Loucy (cell line): ENCODE results near the gene SIL1.

Experiments used
- H2AFZ ChIP-seq: fragments of 200-600 bp; sonication (generic); 2 replicates; pipeline ENCODE4 v1.6.0; 2016; ENCODE audit warnings: antibody characterized with exemption, mild to moderate bottlenecking, low read length, moderate library complexity
- H3F3A ChIP-seq: fragments of 200-600 bp; 2 replicates; pipeline ENCODE4 v1.6.0; 2016; ENCODE audit warnings: antibody characterized with exemption, low read depth, mild to moderate bottlenecking
- H3K27me3 ChIP-seq: fragments of 200-600 bp; sonication (generic); 2 replicates; pipeline ENCODE4 v1.6.1; 2014; ENCODE audit warnings: low read length, mild to moderate bottlenecking; ENCODE audit not compliant: insufficient read depth, poor library complexity, severe bottlenecking
- H3K36me3 ChIP-seq: fragments of 200-600 bp; sonication (generic); 2 replicates; pipeline ENCODE4 v1.6.1; 2016; ENCODE audit warnings: low read length; ENCODE audit not compliant: insufficient read depth
- H3K4me1 ChIP-seq: fragments of 200-600 bp; sonication (generic); 2 replicates; pipeline ENCODE4 v1.5.1; 2014; ENCODE audit warnings: low read length, mild to moderate bottlenecking; ENCODE audit not compliant: insufficient read depth, poor library complexity, severe bottlenecking
- H3K4me2 ChIP-seq: fragments of 200-600 bp; sonication (generic); 2 replicates; pipeline ENCODE4 v1.6.0; 2014; ENCODE audit warnings: antibody characterized with exemption, low read length, low read depth, mild to moderate bottlenecking; ENCODE audit not compliant: poor library complexity, severe bottlenecking
- H3K4me3 ChIP-seq: fragments of 200-600 bp; sonication (generic); 2 replicates; pipeline ENCODE4 v1.5.1; 2014; ENCODE audit warnings: low read length, mild to moderate bottlenecking, mixed read lengths; ENCODE audit not compliant: poor library complexity, severe bottlenecking
- H3K79me2 ChIP-seq: fragments of 200-600 bp; sonication (generic); 2 replicates; pipeline ENCODE4 v1.6.1; 2014; ENCODE audit warnings: low read length; ENCODE audit not compliant: insufficient read depth
- H3K9ac ChIP-seq: fragments of 200-600 bp; sonication (generic); 2 replicates; pipeline ENCODE4 v1.6.0; 2014; ENCODE audit warnings: mild to moderate bottlenecking, low read depth, low read length, moderate library complexity; ENCODE audit not compliant: poor library complexity, severe bottlenecking
- H3K9me2 ChIP-seq: fragments of 200-600 bp; sonication (generic); replicated peaks from 2 replicates; pipeline ENCODE4 v1.6.1; 2016; ENCODE audit warnings: low read depth, low read length, mixed read lengths
- H3K9me3 ChIP-seq: fragments of 200-600 bp; sonication (generic); 2 replicates; pipeline ENCODE4 v1.6.1; 2014; ENCODE audit warnings: mild to moderate bottlenecking, antibody characterized with exemption, low read length, low read depth; ENCODE audit not compliant: insufficient read depth
- H4K20me1 ChIP-seq: fragments of 200-600 bp; sonication (generic); 2 replicates; pipeline ENCODE4 v1.6.0; 2014; ENCODE audit warnings: antibody characterized with exemption, low read length, mild to moderate bottlenecking; ENCODE audit not compliant: insufficient read depth, poor library complexity, severe bottlenecking
- CTCF ChIP-seq: fragments of 200-600 bp; sonication (generic); conservative IDR thresholded peaks from 2 replicates; pipeline ENCODE4 v1.5.1; 2014; ENCODE audit warnings: mild to moderate bottlenecking, antibody characterized with exemption, low read length
- EZH2phosphoT487 ChIP-seq: fragments of 200-600 bp; IDR thresholded peaks from 2 replicates; pipeline ENCODE4 v1.6.1; 2018; ENCODE audit warnings: antibody characterized with exemption, mild to moderate bottlenecking, moderate library complexity, borderline replicate concordance

Gene SIL1

GRCh38 chr5:139197710-139198669, at the start of gene SIL1:
SIL1 (minus strand) TSS chr5:139198368; CDS start chr5:139127843, 70,525 bp downstream.
- Histone ChIP-seq H3K9ac (peak within 1 kb of the TSS; percentile 99), H3K9me2 (no peaks in the 10 kb centered on the region), H3K79me2 (peaks cover 20% of the 10 kb centered on the region), H3K27me3 (no peaks in the 10 kb centered on the region), H3F3A (0 out of 2 replicates have a peak, but pooled peaks cover 4% of the 10 kb centered on the region), H3K4me3 (peak within 1 kb of the TSS; percentile 99), H4K20me1 (no peaks in the 10 kb centered on the region), H3K9me3 (no peaks in the 10 kb centered on the region), H3K4me2 (peak within 1 kb of the TSS; percentile 95), H3K4me1 (peaks cover 21% of the 10 kb centered on the region), H3K36me3 (no peaks in the 10 kb centered on the region), H2AFZ (peak within 1 kb of the TSS; percentile 86)
- TF ChIP-seq CTCF: no peak
- no peak for TF ChIP-seq EZH2phosphoT487

- no peaks in the 10 kb centered on the region for H3K9me3 ChIP-seq
- no peaks in the 10 kb centered on the region for H4K20me1 ChIP-seq
- H3K79me2 ChIP-seq: no peaks in the 10 kb centered on the region
- H3K4me2 ChIP-seq: peak overlapping the region; percentile 50
- H2AFZ ChIP-seq: peak overlapping the region; percentile 61
- H3K27me3 ChIP-seq: no peaks in the 10 kb centered on the region
- peaks cover 26% of the 10 kb centered on the region for H3K4me1 ChIP-seq
- peak overlapping the region; percentile 26 for H3K9ac ChIP-seq
- H3K36me3 ChIP-seq: no peaks in the 10 kb centered on the region
- TF ChIP-seq EZH2phosphoT487: no peak
- no peak for TF ChIP-seq CTCF
- no peaks in the 10 kb centered on the region for H3K9me2 ChIP-seq
- H3K4me3 ChIP-seq: peak overlapping the region; percentile 44
- H3F3A ChIP-seq: no peaks in the 10 kb centered on the region
These were observed 48.2 kb upstream of the SIL1 start for GRCh38 chr5:139246394-139246793.

- no peaks in the 10 kb centered on the region for H3F3A ChIP-seq
- H3K79me2 ChIP-seq: no peaks in the 10 kb centered on the region
- H3K36me3 ChIP-seq: no peaks in the 10 kb centered on the region
- peak overlapping the region; percentile 61 for H2AFZ ChIP-seq
- H3K4me1 ChIP-seq: peaks cover 23% of the 10 kb centered on the region
- H3K4me2 ChIP-seq: peak overlapping the region; percentile 50
- H3K9me3 ChIP-seq: no peaks in the 10 kb centered on the region
- H3K27me3 ChIP-seq: no peaks in the 10 kb centered on the region
- H4K20me1 ChIP-seq: no peaks in the 10 kb centered on the region
- no peak overlapping the region for H3K4me3 ChIP-seq
- H3K9ac ChIP-seq: peak overlapping the region; percentile 26
- H3K9me2 ChIP-seq: no peaks in the 10 kb centered on the region
- TF ChIP-seq EZH2phosphoT487 (no peak), CTCF (no peak)
These were observed 47.6 kb upstream of the SIL1 start for GRCh38 chr5:139245637-139246339.
